Mammary epithelial cell (primary cell): ENCODE measurements around the gene CDC25C.

ENCODE experiments used
- CTCF ChIP-seq, 2 donors: IDR thresholded peaks in 1 of 2; conservative IDR thresholded peaks in 1 of 2; 2 replicates each; pipeline ENCODE4 v1.5.1; 2011 to 2012; ENCODE audit warnings: inconsistent platforms in 2 of 2, low read length in 2 of 2, mild to moderate bottlenecking in 2 of 2, control low read depth in 1 of 2, low read depth in 1 of 2; ENCODE audit not compliant: insufficient read depth in 1 of 2; ENCODE audit errors: extremely low read depth in 1 of 2
- EZH2 ChIP-seq: IDR thresholded peaks from 2 replicates; pipeline ENCODE4 v1.6.1; 2012; ENCODE audit warnings: low read length, inconsistent platforms, borderline replicate concordance

- TF ChIP-seq CTCF (conservative IDR thresholded peaks at IDR 0.05 in 1 of 2, IDR thresholded peaks at IDR 0.05 in 1 of 2; ENCODE audit: extremely low read depth in 1 of 2, insufficient read depth in 1 of 2, low read depth in 1 of 2, low read length in 2 of 2) (no peak), EZH2 (no peak)
Measured at GRCh38 chr5:138274189-138274853, 57.3 kb downstream of the CDC25C start, which contains the start of gene GFRA3.
